Uterus (tissue), 2 donors: Measurements from ENCODE around the gene ABCA13.

ENCODE experiments used
- POLR2A ChIP-seq, 2 donors: fragments of 450-650 bp; IDR thresholded peaks; one replicate each; pipeline ENCODE4 v1.6.1; 2016; ENCODE audit warnings: antibody characterized with exemption in 2 of 2, mild to moderate bottlenecking in 1 of 2, moderate library complexity in 1 of 2
- TF ChIP-seq, protein P1 (sequence below), 4 experiments: fragments of 200-600 bp in 2 of 4; fragments of 450-650 bp in 2 of 4; sonication (generic) in 2 of 4; IDR thresholded peaks; one replicate each; pipeline ENCODE4 v1.5.1; 2016 to 2019; ENCODE audit warnings: antibody characterized with exemption in 4 of 4, mild to moderate bottlenecking in 2 of 4, moderate library complexity in 1 of 4

DNA sequence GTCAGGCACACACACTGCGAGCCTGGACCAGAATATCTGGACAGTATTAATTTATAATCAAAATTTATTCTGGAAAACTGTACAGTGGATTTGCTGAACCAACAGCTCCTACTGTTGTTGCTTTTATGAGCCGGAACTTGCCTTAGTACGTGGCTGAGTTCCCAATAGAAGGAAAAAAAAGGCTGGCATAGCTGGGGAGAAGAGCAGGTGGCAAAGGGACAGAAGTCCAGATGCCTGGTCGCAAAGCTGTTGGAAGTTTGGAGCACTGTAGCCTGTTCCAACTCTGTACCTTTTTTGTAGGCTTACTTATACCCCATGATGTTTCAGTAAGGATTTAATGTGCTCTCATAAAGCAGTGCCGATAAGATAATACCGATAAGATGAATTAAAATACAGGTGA is 333.8 kb downstream of the ABCA13 start:
- TF ChIP-seq, protein P1, sequence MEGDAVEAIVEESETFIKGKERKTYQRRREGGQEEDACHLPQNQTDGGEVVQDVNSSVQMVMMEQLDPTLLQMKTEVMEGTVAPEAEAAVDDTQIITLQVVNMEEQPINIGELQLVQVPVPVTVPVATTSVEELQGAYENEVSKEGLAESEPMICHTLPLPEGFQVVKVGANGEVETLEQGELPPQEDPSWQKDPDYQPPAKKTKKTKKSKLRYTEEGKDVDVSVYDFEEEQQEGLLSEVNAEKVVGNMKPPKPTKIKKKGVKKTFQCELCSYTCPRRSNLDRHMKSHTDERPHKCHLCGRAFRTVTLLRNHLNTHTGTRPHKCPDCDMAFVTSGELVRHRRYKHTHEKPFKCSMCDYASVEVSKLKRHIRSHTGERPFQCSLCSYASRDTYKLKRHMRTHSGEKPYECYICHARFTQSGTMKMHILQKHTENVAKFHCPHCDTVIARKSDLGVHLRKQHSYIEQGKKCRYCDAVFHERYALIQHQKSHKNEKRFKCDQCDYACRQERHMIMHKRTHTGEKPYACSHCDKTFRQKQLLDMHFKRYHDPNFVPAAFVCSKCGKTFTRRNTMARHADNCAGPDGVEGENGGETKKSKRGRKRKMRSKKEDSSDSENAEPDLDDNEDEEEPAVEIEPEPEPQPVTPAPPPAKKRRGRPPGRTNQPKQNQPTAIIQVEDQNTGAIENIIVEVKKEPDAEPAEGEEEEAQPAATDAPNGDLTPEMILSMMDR (IDR thresholded peaks at IDR 0.05) = no peak
- no peak for TF ChIP-seq POLR2A (IDR thresholded peaks at IDR 0.05)
